Natural killer cell treated with Interleukin-12 subunit alpha and Interleukin-12 subunit beta and Interleukin-15 and Interleukin-18, amount 100 ng/mL, for 72 hours (primary cell): ENCODE measurements around the gene IGFBP1. TPM values are rescaled to one million over a fixed set of nuclear protein-coding genes. Genes with fewer than 3 reads are reported as not detected.
"Not testable (repeated sequence)": the region's sequence is repeated elsewhere in the genome, so short reads cannot be mapped to it uniquely, and the experiment has no call there.

ENCODE experiments used
- ATAC-seq, 2 donors: fragments of 150-1000 bp; cut with Tn5 transposase in 1 of 2; sonication (Bioruptor Pico), chemical (Tn5 transposase) in 1 of 2; 2 replicates each; pipeline ENCODE4 v1.10.0; 2021
- DNase-seq: peaks from one replicate; pipeline ENCODE4 v3.0.0; 2022; ENCODE audit warnings: low spot score
- H3K27ac Mint-ChIP-seq, 2 donors: 1 replicate in 1 of 2; 2 replicates in 1 of 2; pipeline ENCODE4 v1.8.0; 2022; ENCODE audit warnings: mixed read lengths in 2 of 2, mild to moderate bottlenecking in 1 of 2, moderate library complexity in 1 of 2
- H3K27me3 Mint-ChIP-seq, 2 donors: 1 replicate in 1 of 2; 2 replicates in 1 of 2; pipeline ENCODE4 v1.8.0; 2022; ENCODE audit warnings: mixed read lengths in 2 of 2
- H3K36me3 Mint-ChIP-seq: one replicate; pipeline ENCODE4 v1.8.0; 2022; ENCODE audit warnings: mixed read lengths
- H3K4me1 Mint-ChIP-seq, 2 donors: 1 replicate in 1 of 2; 2 replicates in 1 of 2; pipeline ENCODE4 v1.8.0; 2022; ENCODE audit warnings: low read depth in 2 of 2, mixed read lengths in 2 of 2, mild to moderate bottlenecking in 1 of 2
- H3K4me3 Mint-ChIP-seq: one replicate; pipeline ENCODE4 v1.8.0; 2022; ENCODE audit warnings: mixed read lengths
- H3K9me3 Mint-ChIP-seq: 2 replicates; pipeline ENCODE4 v1.8.0; 2022; ENCODE audit warnings: mixed read lengths
- total RNA-seq, 2 donors: library from RNA; stranded (reverse); gene quantifications; one replicate each; pipeline ENCODE4 v1.2.3, GENCODE V29; 2022

IGFBP1 gene
- total RNA-seq, 2 donors from 2014 or later, result not detected

GRCh38 chr7:45940237-45940781, 52.0 kb downstream of the IGFBP1 start:
- H3K4me3 Mint-ChIP-seq, result peak overlapping the region; percentile 79
- not testable (repeated sequence) for H3K9me3 Mint-ChIP-seq, H3K36me3 Mint-ChIP-seq, DNase-seq, H3K27me3 Mint-ChIP-seq
- peak overlapping the region in 1 of 2 donors; percentile 80 for H3K27ac Mint-ChIP-seq
- ATAC-seq, result peak in 1 of 2 donors; percentile 81
- H3K4me1 Mint-ChIP-seq, result peaks cover 7 to 40% of the 10 kb centered on the region in 2 donors

- peak overlapping the region; percentile 79 for H3K4me3 Mint-ChIP-seq
- H3K4me1 Mint-ChIP-seq, result peaks cover 7 to 46% of the 10 kb centered on the region in 2 donors
- H3K27me3 Mint-ChIP-seq, result no peaks in the 10 kb centered on the region
- no peak for ATAC-seq
- H3K36me3 Mint-ChIP-seq, result peaks cover 4% of the 10 kb centered on the region
- no peak for DNase-seq
- H3K9me3 Mint-ChIP-seq, result peaks cover 4% of the 10 kb centered on the region
- peak overlapping the region in 1 of 2 donors; percentile 80 for H3K27ac Mint-ChIP-seq
These were observed 52.7 kb downstream of the IGFBP1 start for GRCh38 chr7:45940939-45941338.

Other genes starting within 250 kb of the IGFBP1 start
- not detected for gene CCDC201, start 15.4 kb upstream of the IGFBP1 start, total RNA-seq
- gene IGFBP3, start 32.8 kb downstream of the IGFBP1 start, total RNA-seq, result 1 to 10 TPM in 1 of 2 donors, not detected in 1; 1.7 TPM